RCC 7860 (cell line): ENCODE data around the gene APC.

ENCODE experiments used
- DNase-seq: peaks from one replicate; pipeline ENCODE4 v3.0.0-alpha.2; 2015; ENCODE audit warnings: low spot score
- FAIRE-seq: peaks from 2 replicates; lab custom pipeline; 2012; peaks lifted over from hg19 to GRCh38; lab: Jason Lieb, UNC

The APC gene

GRCh38 chr5:112737463-112738190 is at the start of gene APC:
Gene APC (plus strand): TSS chr5:112737885. CDS start chr5:112754891, 17,006 bp downstream.
- peak; percentile 5 for FAIRE-seq
- DNase-seq: peak; percentile 59

GRCh38 chr5:112689155-112689909 is 48.4 kb upstream of the APC start:
- DNase-seq: peak; percentile 11
- FAIRE-seq: no peak

- DNase-seq: no peak
- FAIRE-seq: no peak
Observed at GRCh38 chr5:112690605-112691338, 46.9 kb upstream of the APC start.

- FAIRE-seq: no peak
Observed at GRCh38 chr5:112691339-112691680, 46.4 kb upstream of the APC start.

GRCh38 chr5:112691758-112692157 is 45.9 kb upstream of the APC start:
- DNase-seq: no peak
- FAIRE-seq: no peak

More at GRCh38 chr5:112691339-112691680, 46.4 kb upstream of the APC start:
- DNase-seq: no peak

- no peak for DNase-seq
- no peak for FAIRE-seq
Observed at GRCh38 chr5:112692472-112692871, 45.2 kb upstream of the APC start.

- FAIRE-seq: no peak
- no peak for DNase-seq
Observed at GRCh38 chr5:112693301-112693700, 44.4 kb upstream of the APC start.

GRCh38 chr5:112694853-112695709 is 42.6 kb upstream of the APC start:
- FAIRE-seq (no peak), DNase-seq (no peak)

- FAIRE-seq (no peak), DNase-seq (no peak)
Observed at GRCh38 chr5:112696786-112697185, 40.9 kb upstream of the APC start.

GRCh38 chr5:112697322-112697721 is 40.4 kb upstream of the APC start:
- no peak for FAIRE-seq
- DNase-seq: no peak

GRCh38 chr5:112697833-112698232 is 39.9 kb upstream of the APC start:
- FAIRE-seq (no peak), DNase-seq (no peak)

- DNase-seq: no peak
- no peak for FAIRE-seq
Observed at GRCh38 chr5:112703866-112704820, 33.5 kb upstream of the APC start.

GRCh38 chr5:112706446-112707016 is 31.2 kb upstream of the APC start:
- DNase-seq: no peak
- no peak for FAIRE-seq

GRCh38 chr5:112707187-112708102 is 30.2 kb upstream of the APC start:
- FAIRE-seq: peak; percentile 66
- DNase-seq: peak; percentile 98

- FAIRE-seq (no peak), DNase-seq (no peak)
Observed at GRCh38 chr5:112708103-112708622, 29.5 kb upstream of the APC start.

GRCh38 chr5:112709416-112709815 is 28.3 kb upstream of the APC start:
- DNase-seq (no peak), FAIRE-seq (no peak)

- no peak for DNase-seq
Observed at GRCh38 chr5:112710896-112711295, 26.8 kb upstream of the APC start.

GRCh38 chr5:112711436-112711835 is 26.2 kb upstream of the APC start:
- DNase-seq (no peak), FAIRE-seq (no peak)

More at GRCh38 chr5:112710896-112711295, 26.8 kb upstream of the APC start:
- FAIRE-seq: no peak
